NCI-H1436 treated with DMSO at 0.1 percent for 48 hours (cell line): Measurements from ENCODE around the gene COX7B.
"Not testable (repeated sequence)": the region's sequence is repeated elsewhere in the genome, so short reads cannot be mapped to it uniquely, and the experiment has no call there.

Experiments
- DNase-seq: peaks from one replicate; lab custom pipeline; 2025; lab: John Stamatoyannopoulos, UW

COX7B gene

GRCh38 chrX:77899081-77899828, at the start of gene COX7B:
Gene COX7B, plus strand, starts transcription at chrX:77899468. Its CDS starts 86 bp downstream, at chrX:77899554.
- DNase-seq = peak; percentile 98

GRCh38 chrX:77875372-77875771, 23.9 kb upstream of the COX7B start:
- no peak for DNase-seq

GRCh38 chrX:77881418-77881817, 17.9 kb upstream of the COX7B start:
- not testable (repeated sequence) for DNase-seq

- no peak for DNase-seq
Observed at GRCh38 chrX:77892887-77893286, 6.4 kb upstream of the COX7B start.

GRCh38 chrX:77893713-77894112, 5.6 kb upstream of the COX7B start:
- DNase-seq = no peak

GRCh38 chrX:77894921-77895886, 4.1 kb upstream of the COX7B start, which contains the start of gene MAGT1:
Gene MAGT1, minus strand, starts transcription at chrX:77895435. Its CDS starts 25 bp downstream, at chrX:77895410.
- DNase-seq = peak; percentile 98

- DNase-seq = no peak
Observed at GRCh38 chrX:77900688-77901087, 1.4 kb downstream of the COX7B start.

- no peak for DNase-seq
Observed at GRCh38 chrX:77901506-77901905, 2.2 kb downstream of the COX7B start.

GRCh38 chrX:77910108-77910840, 11.0 kb downstream of the COX7B start, which contains the start of gene ATP7A:
Gene ATP7A, plus strand, starts transcription at chrX:77910693. Its CDS starts 60,949 bp downstream, at chrX:77971642.
- DNase-seq = peak; percentile 71

- DNase-seq = no peak
Observed at GRCh38 chrX:77917294-77917933, 18.1 kb downstream of the COX7B start.

GRCh38 chrX:77918568-77918967, 19.3 kb downstream of the COX7B start:
- DNase-seq = no peak

GRCh38 chrX:77919370-77919769, 20.1 kb downstream of the COX7B start:
- DNase-seq = not testable (repeated sequence)

GRCh38 chrX:77922787-77923186, 23.5 kb downstream of the COX7B start:
- no peak for DNase-seq

GRCh38 chrX:77924320-77924859, 25.1 kb downstream of the COX7B start:
- DNase-seq = no peak

- no peak for DNase-seq
Observed at GRCh38 chrX:77925764-77926163, 26.5 kb downstream of the COX7B start.

GRCh38 chrX:77930581-77930980, 31.3 kb downstream of the COX7B start:
- no peak for DNase-seq

GRCh38 chrX:77935886-77936285, 36.6 kb downstream of the COX7B start:
- no peak for DNase-seq

GRCh38 chrX:77936299-77936698, 37.0 kb downstream of the COX7B start:
- DNase-seq = no peak

- DNase-seq = no peak
Observed at GRCh38 chrX:77937291-77937690, 38.0 kb downstream of the COX7B start.

GRCh38 chrX:77938083-77938680, 38.9 kb downstream of the COX7B start:
- no peak for DNase-seq

- DNase-seq = not testable (repeated sequence)
Observed at GRCh38 chrX:77945031-77945430, 45.8 kb downstream of the COX7B start.
